Keratinocyte (primary cell): ENCODE results near the gene LMNTD2. TPM values are rescaled to one million over a fixed set of nuclear protein-coding genes. Genes with fewer than 3 reads are reported as not detected.

ENCODE experiments used
- DNase-seq: peaks from one replicate; pipeline ENCODE4 v3.0.0-alpha.2; 2011; ENCODE audit warnings: low read depth, missing footprints, low spot score
- FAIRE-seq: peaks from 2 replicates; lab custom pipeline; 2011; peaks lifted over from hg19 to GRCh38; lab: Jason Lieb, UNC
- H2AFZ ChIP-seq: 2 replicates; pipeline ENCODE4 v1.6.0; 2012; ENCODE audit warnings: low read length, control low read depth, inconsistent platforms; ENCODE audit not compliant: control insufficient read depth
- H3K27ac ChIP-seq: 2 replicates; pipeline ENCODE4 v1.5.1; 2011; ENCODE audit warnings: low read length; ENCODE audit not compliant: control insufficient read depth, insufficient read depth
- H3K27me3 ChIP-seq: 3 replicates; pipeline ENCODE4 v1.6.0; 2011; ENCODE audit warnings: low read length; ENCODE audit not compliant: control insufficient read depth, insufficient read depth; ENCODE audit errors: extremely low read depth
- H3K36me3 ChIP-seq, 2 experiments: 2 replicates in 1 of 2; 3 replicates in 1 of 2; pipeline ENCODE4 v1.5.1; 2011; ENCODE audit warnings: low read length in 2 of 2, mild to moderate bottlenecking in 1 of 2; ENCODE audit not compliant: control insufficient read depth in 2 of 2, insufficient read depth in 2 of 2; ENCODE audit errors: extremely low read depth in 1 of 2
- H3K4me1 ChIP-seq: 3 replicates; pipeline ENCODE4 v1.5.1; 2011; ENCODE audit warnings: low read length; ENCODE audit not compliant: control insufficient read depth, insufficient read depth; ENCODE audit errors: extremely low read depth
- H3K4me2 ChIP-seq: 3 replicates; pipeline ENCODE4 v1.6.0; 2011; ENCODE audit warnings: low read depth, low read length; ENCODE audit not compliant: control insufficient read depth, insufficient read depth; ENCODE audit errors: extremely low read depth
- H3K4me3 ChIP-seq, 3 experiments: fragments of 200-600 bp in 1 of 3; sonication (generic) in 1 of 3; 2 replicates in 2 of 3; 3 replicates in 1 of 3; pipeline ENCODE4 v1.5.1; 2011 to 2016; ENCODE audit warnings: low read length in 3 of 3, mild to moderate bottlenecking in 3 of 3, control low read depth in 2 of 3, inconsistent platforms in 1 of 3, low read depth in 1 of 3, mixed read lengths in 1 of 3, mixed run types in 1 of 3, moderate library complexity in 1 of 3; ENCODE audit not compliant: control insufficient read depth in 2 of 3, insufficient read depth in 2 of 3; ENCODE audit errors: extremely low read depth in 1 of 3
- H3K79me2 ChIP-seq: 2 replicates; pipeline ENCODE4 v1.6.0; 2012; ENCODE audit warnings: low read length; ENCODE audit not compliant: control insufficient read depth, insufficient read depth
- H3K9ac ChIP-seq: 3 replicates; pipeline ENCODE4 v1.6.0; 2011; ENCODE audit warnings: low read length; ENCODE audit not compliant: control insufficient read depth, insufficient read depth; ENCODE audit errors: extremely low read depth
- H3K9me1 ChIP-seq: 3 replicates; pipeline ENCODE4 v1.6.0; 2011; ENCODE audit warnings: low read length; ENCODE audit not compliant: control insufficient read depth, insufficient read depth; ENCODE audit errors: extremely low read depth
- H3K9me3 ChIP-seq: 2 replicates; pipeline ENCODE4 v1.5.1; 2012; ENCODE audit warnings: low read depth, low read length; ENCODE audit not compliant: control insufficient read depth
- H4K20me1 ChIP-seq: 3 replicates; pipeline ENCODE4 v1.6.0; 2011; ENCODE audit warnings: low read length; ENCODE audit not compliant: control insufficient read depth, insufficient read depth; ENCODE audit errors: extremely low read depth
- EZH2 ChIP-seq: IDR thresholded peaks from one replicate; pipeline ENCODE4 v1.6.1; 2012; ENCODE audit warnings: inconsistent platforms, mild to moderate bottlenecking, low read length, moderate library complexity
- dilution Hi-C: fragments of 300-500 bp; cut with MboI; formaldehyde crosslinking; loops from one replicate; pipeline ENCODE4 v1.7.0; 2020; ENCODE audit warnings: low sequenced_read_pairs; ENCODE audit not compliant: extremely low pct_ligation_motif_present
- polyA plus RNA-seq, 5 experiments: library from polyadenylated mRNA; depleted of rRNA in 3 of 5; stranded (reverse) in 3 of 5; stranded (forward) in 1 of 5; unstranded in 1 of 5; fragments of >200 nt; gene quantifications; 1 replicate in 1 of 5; 2 replicates in 3 of 5; 3 replicates in 1 of 5; pipeline versions ENCODE4 v1.2.1 to v1.2.3, GENCODE V29; 2011 to 2012; ENCODE audit warnings: missing spikeins in 2 of 5, low read depth in 1 of 5, low replicate concordance in 1 of 5
- TF ChIP-seq, protein P1 (sequence below), 3 experiments: IDR thresholded peaks in 1 of 3; conservative IDR thresholded peaks in 1 of 3; optimal IDR thresholded peaks in 1 of 3; 2 replicates in 2 of 3; 3 replicates in 1 of 3; pipeline versions ENCODE3 to v1.5.1; 2011; ENCODE audit warnings: low read length in 3 of 3, mild to moderate bottlenecking in 3 of 3, moderate library complexity in 2 of 3, control low read depth in 1 of 3, inconsistent platforms in 1 of 3; ENCODE audit not compliant: insufficient read depth in 2 of 3; ENCODE audit errors: extremely low read depth in 1 of 3

The LMNTD2 gene
- polyA plus RNA-seq, 1 donor (not counting 4 experiments of a cell fraction or from before 2014, with no cell fraction given), result 1.2 TPM

DNA sequence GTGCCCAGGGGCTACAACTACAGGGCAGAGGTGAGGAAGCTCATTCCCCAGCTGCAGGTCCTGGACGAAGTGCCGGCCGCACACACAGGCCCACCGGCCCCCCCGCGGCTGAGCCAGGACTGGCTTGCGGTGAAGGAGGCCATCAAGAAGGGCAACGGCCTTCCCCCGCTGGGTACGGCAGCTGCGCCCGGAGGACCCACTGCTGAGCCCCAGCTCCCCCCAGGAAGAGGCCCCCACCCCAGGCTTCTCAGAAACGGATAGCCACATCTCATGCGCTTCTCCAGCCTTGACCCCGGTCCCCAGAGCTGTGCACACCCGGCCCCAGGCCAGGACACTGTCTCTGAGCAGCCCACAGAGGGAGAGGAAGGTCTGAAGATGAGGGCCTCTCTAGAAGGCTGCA is 9.4 kb downstream of the LMNTD2 start:
- DNase-seq (no peak), FAIRE-seq (no peak)
- no peak overlapping the region for H3K9ac ChIP-seq
- H2AFZ ChIP-seq, result no peak overlapping the region
- no peak for TF ChIP-seq EZH2
- TF ChIP-seq, protein P1, sequence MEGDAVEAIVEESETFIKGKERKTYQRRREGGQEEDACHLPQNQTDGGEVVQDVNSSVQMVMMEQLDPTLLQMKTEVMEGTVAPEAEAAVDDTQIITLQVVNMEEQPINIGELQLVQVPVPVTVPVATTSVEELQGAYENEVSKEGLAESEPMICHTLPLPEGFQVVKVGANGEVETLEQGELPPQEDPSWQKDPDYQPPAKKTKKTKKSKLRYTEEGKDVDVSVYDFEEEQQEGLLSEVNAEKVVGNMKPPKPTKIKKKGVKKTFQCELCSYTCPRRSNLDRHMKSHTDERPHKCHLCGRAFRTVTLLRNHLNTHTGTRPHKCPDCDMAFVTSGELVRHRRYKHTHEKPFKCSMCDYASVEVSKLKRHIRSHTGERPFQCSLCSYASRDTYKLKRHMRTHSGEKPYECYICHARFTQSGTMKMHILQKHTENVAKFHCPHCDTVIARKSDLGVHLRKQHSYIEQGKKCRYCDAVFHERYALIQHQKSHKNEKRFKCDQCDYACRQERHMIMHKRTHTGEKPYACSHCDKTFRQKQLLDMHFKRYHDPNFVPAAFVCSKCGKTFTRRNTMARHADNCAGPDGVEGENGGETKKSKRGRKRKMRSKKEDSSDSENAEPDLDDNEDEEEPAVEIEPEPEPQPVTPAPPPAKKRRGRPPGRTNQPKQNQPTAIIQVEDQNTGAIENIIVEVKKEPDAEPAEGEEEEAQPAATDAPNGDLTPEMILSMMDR (optimal IDR thresholded peaks at IDR 0.05 in 1 of 3, IDR thresholded peaks at IDR 0.05 in 1 of 3, conservative IDR thresholded peaks at IDR 0.05 in 1 of 3; ENCODE audit: extremely low read depth in 1 of 3, insufficient read depth in 2 of 3, low read length in 3 of 3), result no peak
- no peaks in the 10 kb centered on the region for H3K9me3 ChIP-seq
- dilution Hi-C loops, result no loop called here
- no peaks in the 10 kb centered on the region for H4K20me1 ChIP-seq
- H3K4me1 ChIP-seq, result no peaks in the 10 kb centered on the region
- no peaks in the 10 kb centered on the region for H3K36me3 ChIP-seq
- no peaks in the 10 kb centered on the region for H3K79me2 ChIP-seq
- H3K9me1 ChIP-seq, result no peaks in the 10 kb centered on the region
- H3K27ac ChIP-seq, result no peak overlapping the region
- H3K4me2 ChIP-seq, result no peak overlapping the region
- H3K27me3 ChIP-seq, result peaks cover 20% of the 10 kb centered on the region
- no peak overlapping the region for H3K4me3 ChIP-seq

DNA sequence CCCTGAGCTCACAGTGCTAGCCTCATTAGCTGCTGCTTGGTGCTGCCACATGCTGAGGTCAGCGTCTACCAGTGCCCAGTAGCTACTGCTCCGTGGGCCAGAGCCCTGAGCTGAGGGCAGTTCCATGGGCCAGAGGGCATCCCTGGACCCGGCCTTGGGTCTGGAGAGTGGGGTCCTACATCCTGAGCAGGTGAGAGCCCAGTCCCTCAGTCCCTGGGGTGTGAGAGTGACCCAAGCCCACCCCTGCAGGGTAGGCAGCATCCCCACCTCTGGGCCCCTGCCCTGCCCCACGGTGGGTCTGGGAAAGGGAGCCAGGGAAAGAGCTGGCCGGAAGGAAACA is 9.8 kb downstream of the LMNTD2 start:
- Histone ChIP-seq H3K4me1 (no peaks in the 10 kb centered on the region), H3K9me1 (no peaks in the 10 kb centered on the region), H2AFZ (no peak overlapping the region), H3K27me3 (peaks cover 15% of the 10 kb centered on the region), H4K20me1 (no peaks in the 10 kb centered on the region), H3K4me3 (no peak overlapping the region), H3K79me2 (no peaks in the 10 kb centered on the region), H3K9ac (no peak overlapping the region), H3K9me3 (no peaks in the 10 kb centered on the region), H3K36me3 (no peaks in the 10 kb centered on the region), H3K27ac (no peak overlapping the region), H3K4me2 (no peak overlapping the region)
- FAIRE-seq (no peak), DNase-seq (no peak)
- TF ChIP-seq, protein P1 (optimal IDR thresholded peaks at IDR 0.05 in 1 of 3, IDR thresholded peaks at IDR 0.05 in 1 of 3, conservative IDR thresholded peaks at IDR 0.05 in 1 of 3; ENCODE audit: extremely low read depth in 1 of 3, insufficient read depth in 2 of 3, low read length in 3 of 3), result no peak
- no peak for TF ChIP-seq EZH2
- dilution Hi-C loops, result no loop called here
